ENCODE data around the gene FNDC8. TPM values are rescaled to one million over a fixed set of nuclear protein-coding genes. Genes with fewer than 3 reads are reported as not detected.
"Not testable (repeated sequence)": the region's sequence is repeated elsewhere in the genome, so short reads cannot be mapped to it uniquely, and the experiment has no call there.

FNDC8 gene
- total RNA-seq, 2 experiments from 2014 or later, result not detected

DNA sequence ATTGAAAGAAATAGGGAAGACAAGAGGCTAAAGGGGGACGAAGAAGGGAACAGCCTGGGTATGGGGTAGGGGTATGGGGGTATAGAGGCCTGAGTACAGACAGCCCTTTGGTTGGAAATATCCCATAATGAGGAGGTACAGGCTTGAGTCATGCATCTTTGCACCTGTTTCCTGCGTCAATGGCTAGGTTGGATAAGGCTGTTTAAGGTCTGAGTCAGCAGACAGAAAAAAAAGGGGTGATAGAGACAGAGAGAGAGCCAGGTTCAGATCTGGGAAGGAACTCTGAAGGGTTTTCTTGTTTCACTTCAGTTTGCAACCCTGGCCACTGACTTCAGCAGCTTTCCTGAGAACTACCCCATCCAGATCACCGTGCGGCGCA lies 8.5 kb downstream of the FNDC8 start:
- CTCF ChIA-PET, result no interaction called here
- POLR2A ChIA-PET, result no interaction called here

DNA sequence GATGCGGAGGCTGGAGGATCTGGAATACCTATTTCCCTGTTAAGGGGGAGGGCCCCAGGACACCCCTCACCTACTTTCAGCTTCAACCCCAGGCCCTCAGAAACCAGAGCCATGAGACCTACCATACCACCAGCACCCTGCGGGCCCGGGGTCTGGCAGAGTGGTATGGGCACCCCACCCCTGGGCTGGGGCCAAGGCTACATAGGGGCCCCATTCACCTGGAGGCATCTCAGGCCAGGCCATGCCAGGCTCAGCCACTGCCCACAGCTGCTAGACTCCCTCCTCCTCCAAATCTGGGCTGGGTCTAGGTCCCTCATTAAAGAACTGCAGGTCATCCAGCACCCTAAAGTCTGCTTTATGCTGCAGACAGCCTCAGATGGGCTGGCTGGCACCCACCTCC lies 9.0 kb downstream of the FNDC8 start:
- CTCF ChIA-PET, result interaction anchor here (0.9 kb wide), 1 partner anchor 41 kb away, joined by 3 read pairs; no protein-coding TSS in a partner anchor
- POLR2A ChIA-PET, result no interaction called here

DNA sequence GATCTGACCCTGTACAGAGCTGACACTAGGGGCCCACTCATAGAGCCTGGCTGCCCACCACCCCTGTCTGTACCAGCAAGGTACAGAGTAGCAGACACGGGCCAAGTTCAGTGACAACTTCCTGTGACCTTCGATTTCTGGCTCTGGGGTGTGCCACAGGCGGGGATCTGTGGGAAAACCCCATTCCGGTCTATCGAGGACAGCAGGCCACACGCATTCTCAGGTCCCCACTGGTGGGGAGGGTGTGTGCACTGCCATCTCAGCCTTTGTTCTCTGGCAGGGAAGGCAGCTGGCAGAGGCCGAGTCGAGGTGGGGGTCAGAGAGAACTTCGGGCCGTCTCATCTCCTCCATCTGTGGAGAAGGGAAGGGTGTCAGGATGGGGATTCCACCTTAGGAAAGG lies 10.7 kb downstream of the FNDC8 start:
- ChIA-PET POLR2A (no interaction called here), CTCF (no interaction called here)

DNA sequence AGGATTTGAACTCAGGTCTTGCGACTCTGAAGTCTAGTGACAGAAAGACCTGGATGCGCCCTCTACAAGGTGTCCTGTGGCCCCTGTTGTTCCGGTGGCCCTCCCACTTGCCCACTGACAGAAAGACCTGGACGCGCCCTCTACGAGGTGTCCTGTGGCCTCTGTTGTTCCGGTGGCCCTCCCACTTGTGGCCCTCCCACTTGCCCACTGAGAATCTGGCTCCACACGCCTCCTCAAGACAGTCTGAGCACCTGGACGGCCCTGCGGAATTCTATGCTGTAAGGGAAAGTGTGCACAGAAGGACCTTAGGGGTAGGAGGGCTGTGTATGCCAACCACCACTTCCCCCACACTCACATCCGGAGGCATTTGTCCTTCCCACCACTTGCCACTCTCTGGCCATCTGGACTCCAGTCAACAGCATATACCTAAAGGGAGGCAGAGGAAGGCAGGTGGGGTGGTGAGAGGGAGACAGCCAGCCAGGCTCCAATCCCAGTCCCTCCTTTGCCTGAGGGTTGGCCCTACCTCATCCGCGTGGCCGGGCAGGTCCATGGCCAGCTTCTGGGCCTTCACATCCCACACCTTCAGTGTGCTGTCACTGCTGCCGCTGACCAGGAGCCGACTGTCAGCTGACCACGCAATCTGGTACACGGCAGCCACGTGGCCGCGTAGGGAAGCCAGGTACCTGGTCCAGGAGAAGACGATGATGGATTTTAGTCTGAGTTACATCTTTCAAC lies 11.6 kb downstream of the FNDC8 start:
- ChIA-PET CTCF (interaction anchor here (1.2 kb wide), 1 partner anchor 9 kb away, joined by 3 read pairs; the partner anchor contains the start of gene NLE1), POLR2A (no interaction called here)

DNA sequence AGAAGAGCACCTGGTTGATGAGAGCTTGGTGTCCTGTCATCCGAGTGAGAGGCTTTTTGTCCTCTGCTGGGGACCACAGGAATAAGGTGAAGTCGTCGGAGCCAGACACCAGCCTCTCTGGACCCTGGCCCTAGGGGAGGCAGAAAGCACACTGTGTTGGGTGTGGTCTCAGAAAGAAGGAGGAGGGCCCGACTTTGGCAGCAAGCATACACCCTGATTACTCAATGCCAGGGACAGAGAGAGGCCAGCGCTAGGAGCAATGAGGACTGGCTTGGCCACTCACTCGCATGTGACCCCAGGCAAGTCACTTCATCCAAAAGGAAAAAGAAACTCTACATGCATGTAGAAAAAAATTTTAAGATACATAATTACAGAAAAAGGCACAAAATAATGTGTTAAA lies 13.9 kb downstream of the FNDC8 start:
- ChIA-PET POLR2A (no interaction called here), CTCF (no interaction called here)

DNA sequence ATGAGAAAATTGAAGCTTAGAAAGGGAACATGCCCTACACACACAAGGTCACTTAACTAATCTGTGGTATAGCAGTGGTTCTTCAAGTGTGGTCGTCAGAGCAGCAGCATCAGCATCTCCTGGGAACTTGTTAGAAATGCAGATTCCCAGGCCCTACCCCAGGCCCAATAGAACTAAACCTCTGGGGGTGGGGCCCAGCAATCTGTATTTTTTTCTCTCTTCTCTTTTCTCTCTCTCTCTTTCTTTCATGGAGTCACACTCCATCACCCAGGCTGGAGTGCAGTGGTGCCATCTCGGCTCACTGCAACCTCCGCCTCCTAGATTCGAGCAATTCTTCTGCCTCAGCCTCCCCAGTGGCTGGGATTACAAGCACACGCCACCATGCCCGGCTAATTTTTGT lies 16.8 kb downstream of the FNDC8 start:
- ChIA-PET POLR2A (interaction anchor here (0.5 kb wide), 1 partner anchor 165 kb away, joined by 4 read pairs; no protein-coding TSS in a partner anchor), CTCF (no interaction called here)

DNA sequence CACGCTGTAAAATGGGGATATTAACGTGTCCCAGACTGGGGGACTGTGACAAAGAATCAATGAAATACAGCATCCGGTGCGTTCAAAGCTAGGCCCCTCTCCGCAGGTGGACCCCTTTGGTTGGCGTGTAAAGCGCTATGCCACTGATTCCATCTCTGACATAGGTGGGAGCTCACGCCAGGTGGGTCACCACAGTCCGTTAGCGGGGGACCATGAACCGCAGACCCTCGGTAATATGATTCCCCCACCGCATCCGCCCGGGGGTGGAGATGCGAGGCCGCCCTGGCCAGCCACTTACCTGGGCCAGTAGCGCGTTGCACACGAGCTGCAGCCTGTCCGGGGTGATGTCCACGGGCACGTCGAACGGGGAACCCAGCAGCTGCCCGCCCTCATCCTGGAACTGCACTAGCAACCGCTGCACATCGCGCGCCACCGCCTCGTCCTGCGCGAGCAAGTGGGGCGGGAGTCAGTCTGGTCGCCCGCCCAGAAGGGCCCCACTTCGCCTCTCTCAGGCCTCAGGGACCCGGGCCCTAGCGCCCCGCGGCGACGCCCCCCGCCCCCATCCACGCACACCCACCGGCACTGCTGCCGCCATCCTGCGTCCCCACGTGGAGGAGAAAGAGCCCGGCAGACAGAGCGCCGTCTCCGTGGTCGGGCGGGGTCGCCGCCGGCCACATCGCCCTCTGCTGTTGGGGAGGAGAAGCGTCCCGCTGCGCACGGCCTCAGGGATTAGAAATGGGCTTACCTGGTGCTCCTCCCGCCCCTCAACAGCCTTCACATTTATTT lies 20.5 kb downstream of the FNDC8 start, which contains the start of gene NLE1:
TSS of gene NLE1 (minus strand) at position 623 of the 786 bp plus-strand sequence. CDS start at position 595, 28 bp downstream.
- POLR2A ChIA-PET, result interaction anchor here (0.6 to 1.9 kb wide), 3 partner anchors 71 to 346 kb away, joined by 3 to 6 read pairs (median 4); no protein-coding TSS in a partner anchor
- CTCF ChIA-PET, result interaction anchor here (0.7 to 3.5 kb wide), 8 partner anchors 8 to 433 kb away, joined by 3 to 21 read pairs (median 3); partner anchors contain the start of gene RAD51D

DNA sequence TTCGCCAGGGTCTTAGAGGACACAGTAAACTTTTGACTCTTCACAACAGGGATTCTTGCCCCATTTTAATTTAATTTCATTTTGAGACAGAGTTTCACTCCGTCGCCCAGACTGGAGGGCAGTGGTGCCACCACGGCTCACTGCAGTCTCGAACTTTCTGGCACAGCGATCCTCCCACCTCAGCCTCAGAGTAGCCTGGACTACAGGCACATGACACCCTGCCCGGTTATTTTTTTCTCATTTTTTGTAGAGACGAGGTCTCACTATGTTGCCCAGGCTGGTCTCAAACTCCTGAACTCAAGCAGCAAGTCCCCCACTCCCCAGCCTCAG lies 21.0 kb downstream of the FNDC8 start:
- ChIA-PET CTCF (interaction anchor here (0.8 to 3.5 kb wide), 3 partner anchors 9 to 79 kb away, joined by 3 to 21 read pairs (median 3); partner anchors contain the start of genes RAD51D and RFFL), POLR2A (interaction anchor here (0.6 kb wide), 1 partner anchor 70 kb away, joined by 3 read pairs; no protein-coding TSS in a partner anchor)

DNA sequence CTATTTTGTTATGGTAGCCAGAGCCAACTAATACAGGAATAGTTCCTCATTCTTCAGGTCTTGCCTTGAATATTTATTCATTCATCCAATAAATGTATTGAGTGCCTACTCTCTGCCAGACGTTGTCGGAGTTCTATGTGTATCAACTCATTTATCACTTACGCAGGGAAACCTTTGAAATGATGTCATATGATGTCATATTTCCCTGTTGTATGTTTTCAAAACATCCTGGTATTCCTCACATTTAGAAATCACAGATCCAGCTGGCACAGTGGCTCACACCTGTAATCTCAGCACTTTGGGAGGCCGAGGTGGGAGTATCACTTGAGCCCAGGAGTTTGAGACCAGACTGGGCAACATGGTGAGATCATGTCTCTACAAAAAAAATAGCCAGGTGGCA lies 23.4 kb downstream of the FNDC8 start:
- CTCF ChIA-PET, result no interaction called here
- POLR2A ChIA-PET, result interaction anchor here (0.6 kb wide), 1 partner anchor 165 kb away, joined by 3 read pairs; the partner anchor contains the start of gene LIG3

DNA sequence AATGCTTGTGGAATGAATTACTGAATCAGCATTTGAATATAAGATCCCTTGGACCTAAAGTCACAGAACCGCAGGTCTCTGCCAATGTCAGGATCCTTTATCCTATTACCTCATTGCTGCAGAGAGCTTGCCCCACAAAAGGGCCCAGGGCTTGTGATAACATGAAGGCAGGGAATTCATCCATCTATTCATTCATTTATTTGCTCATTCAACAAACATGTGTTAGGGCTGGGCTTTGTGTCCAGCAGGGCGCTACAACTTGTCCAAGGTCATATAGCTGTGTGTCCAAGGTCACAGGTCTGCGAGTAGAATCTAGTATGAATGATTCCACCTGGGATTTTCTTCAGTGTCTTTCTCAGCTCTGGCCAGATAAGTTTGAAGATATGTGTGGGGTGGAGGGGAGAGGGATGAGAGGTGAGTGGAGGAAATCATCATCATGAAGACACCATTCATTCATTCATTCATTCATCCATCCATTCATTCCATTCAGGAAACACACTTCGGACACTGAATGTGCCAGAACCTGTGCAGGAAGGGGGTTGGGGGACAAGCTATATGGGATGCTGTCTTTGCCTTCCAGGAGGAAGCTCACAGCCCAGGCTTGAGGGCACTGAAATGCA lies 24.9 kb downstream of the FNDC8 start:
- POLR2A ChIA-PET, result no interaction called here

DNA sequence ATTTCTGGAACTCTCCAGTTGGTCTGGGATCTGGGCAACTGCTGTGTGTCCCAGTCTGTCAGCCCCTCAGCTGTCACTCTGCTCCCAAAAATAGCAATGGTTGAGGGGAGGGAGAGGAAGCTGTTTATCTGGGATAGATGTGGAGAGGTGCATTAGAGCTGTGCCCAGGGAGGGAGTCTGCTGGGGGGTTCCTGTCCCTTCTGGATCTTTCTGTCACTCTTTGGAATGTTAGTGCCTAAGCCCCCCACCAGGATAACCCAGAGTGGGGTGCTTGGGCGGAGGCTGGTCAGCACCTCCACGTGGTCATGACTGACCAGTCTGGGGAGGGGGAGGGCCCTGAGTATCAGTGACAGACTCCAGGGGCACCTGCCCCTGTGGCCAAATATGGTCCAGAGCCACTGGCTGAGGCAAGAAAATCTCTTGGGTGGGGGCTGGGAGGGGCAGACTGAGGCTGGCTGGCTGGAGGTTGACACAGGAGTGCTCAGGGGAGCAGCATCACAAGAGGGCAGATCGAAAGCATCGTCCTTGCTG lies 26.0 kb downstream of the FNDC8 start, which contains the start of gene UNC45B:
TSS of gene UNC45B (plus strand) at position 443 of the 531 bp plus-strand sequence. CDS start 447 bp downstream, outside the sequence.
- POLR2A ChIA-PET, result no interaction called here
- CTCF ChIA-PET, result interaction anchor here (1.2 kb wide), 1 partner anchor 390 kb away, joined by 3 read pairs; the partner anchor contains the start of gene SLFN12L

More for the DNA sequence above, 24.9 kb downstream of the FNDC8 start:
- CTCF ChIA-PET, result interaction anchor here (1.2 kb wide), 1 partner anchor 391 kb away, joined by 3 read pairs; the partner anchor contains the start of gene SLFN12L

DNA sequence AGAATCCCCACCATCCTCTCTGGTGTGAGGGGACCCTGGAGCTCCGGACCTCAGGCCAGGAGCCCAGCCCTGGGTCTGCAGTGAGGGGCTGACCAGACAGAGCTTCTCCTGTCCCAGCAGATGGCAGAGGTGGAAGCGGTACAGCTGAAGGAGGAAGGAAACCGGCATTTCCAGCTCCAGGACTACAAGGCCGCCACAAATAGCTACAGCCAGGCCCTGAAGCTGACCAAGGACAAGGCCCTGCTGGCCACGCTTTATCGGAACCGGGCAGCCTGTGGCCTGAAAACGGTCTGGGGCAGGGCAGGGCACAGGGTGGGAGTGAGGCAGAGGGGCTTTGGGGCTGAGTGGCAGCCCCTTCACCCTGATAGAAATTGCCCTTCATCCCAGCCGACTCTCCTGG lies 26.7 kb downstream of the FNDC8 start:
- ChIA-PET POLR2A (no interaction called here), CTCF (no interaction called here)

DNA sequence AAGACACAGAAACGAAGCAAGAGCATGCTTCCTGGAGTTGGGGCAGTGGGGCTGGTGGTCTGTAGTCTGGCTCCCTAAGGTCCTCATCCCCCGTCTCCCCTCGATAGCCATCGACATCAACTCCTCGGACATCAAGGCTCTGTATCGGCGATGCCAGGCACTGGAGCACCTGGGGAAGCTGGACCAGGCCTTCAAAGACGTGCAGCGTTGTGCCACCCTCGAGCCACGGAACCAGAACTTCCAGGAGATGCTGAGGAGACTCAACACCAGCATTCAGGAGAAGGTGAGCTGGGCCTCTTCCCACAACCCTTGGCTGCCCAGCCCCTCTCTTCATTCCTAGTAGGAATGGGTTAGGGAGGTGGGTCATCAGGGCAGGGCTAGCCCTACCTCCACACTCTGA lies 28.5 kb downstream of the FNDC8 start:
- POLR2A ChIA-PET, result no interaction called here
- CTCF ChIA-PET, result no interaction called here

DNA sequence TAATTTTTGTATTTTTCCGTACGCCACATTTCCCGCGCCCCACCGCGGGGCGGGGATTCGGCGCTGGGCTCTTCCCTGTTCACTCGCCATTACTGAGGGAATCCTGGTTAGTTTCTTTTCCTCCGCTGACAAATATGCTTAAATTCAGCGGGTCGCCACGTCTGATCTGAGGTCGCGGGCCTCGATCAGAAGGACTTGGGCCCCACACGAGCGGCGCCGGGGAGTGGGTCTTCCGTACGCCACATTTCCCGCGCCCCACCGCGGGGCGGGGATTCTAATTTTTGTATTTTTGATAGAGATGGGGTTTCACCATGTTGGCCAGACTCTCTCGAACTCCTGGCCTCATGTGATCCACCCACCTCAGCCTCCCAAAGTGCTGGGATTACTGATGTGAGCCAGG lies 29.7 kb downstream of the FNDC8 start:
- POLR2A ChIA-PET, CTCF ChIA-PET: not testable (repeated sequence)

DNA sequence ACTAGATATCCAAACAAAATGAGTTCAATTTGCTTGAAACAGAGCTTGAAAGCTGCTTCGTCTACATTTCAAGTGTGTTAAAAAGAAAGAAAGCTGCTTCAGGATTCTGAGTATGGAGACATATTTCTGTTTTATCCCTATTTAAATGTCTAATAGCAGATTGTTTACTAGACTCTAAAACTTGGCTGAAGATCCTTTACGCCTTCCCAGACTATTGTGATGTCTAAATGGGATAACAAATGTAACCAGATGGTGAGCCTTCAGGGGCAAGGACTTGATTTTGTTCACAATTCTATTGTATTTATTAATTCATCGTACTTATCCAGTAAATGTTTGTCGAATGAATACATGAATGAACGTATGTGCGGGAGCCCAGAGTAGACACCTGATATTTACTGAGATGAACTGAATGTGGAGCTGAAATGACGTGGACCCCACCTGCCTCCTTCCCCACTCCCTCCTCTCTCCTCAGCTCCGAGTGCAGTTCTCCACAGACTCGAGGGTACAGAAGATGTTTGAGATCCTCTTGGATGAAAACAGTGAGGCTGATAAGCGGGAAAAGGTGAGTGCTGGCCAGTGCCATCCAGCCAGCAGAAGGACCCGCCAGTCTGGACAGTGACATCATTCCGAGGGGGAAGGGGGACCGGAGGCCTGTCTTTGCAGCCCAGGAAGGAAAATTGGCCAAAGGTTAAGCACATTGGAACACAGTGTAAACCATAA lies 31.2 kb downstream of the FNDC8 start:
- ChIA-PET POLR2A (no interaction called here), CTCF (interaction anchor here (0.7 kb wide), 1 partner anchor 9 kb away, joined by 4 read pairs; no protein-coding TSS in a partner anchor)

DNA sequence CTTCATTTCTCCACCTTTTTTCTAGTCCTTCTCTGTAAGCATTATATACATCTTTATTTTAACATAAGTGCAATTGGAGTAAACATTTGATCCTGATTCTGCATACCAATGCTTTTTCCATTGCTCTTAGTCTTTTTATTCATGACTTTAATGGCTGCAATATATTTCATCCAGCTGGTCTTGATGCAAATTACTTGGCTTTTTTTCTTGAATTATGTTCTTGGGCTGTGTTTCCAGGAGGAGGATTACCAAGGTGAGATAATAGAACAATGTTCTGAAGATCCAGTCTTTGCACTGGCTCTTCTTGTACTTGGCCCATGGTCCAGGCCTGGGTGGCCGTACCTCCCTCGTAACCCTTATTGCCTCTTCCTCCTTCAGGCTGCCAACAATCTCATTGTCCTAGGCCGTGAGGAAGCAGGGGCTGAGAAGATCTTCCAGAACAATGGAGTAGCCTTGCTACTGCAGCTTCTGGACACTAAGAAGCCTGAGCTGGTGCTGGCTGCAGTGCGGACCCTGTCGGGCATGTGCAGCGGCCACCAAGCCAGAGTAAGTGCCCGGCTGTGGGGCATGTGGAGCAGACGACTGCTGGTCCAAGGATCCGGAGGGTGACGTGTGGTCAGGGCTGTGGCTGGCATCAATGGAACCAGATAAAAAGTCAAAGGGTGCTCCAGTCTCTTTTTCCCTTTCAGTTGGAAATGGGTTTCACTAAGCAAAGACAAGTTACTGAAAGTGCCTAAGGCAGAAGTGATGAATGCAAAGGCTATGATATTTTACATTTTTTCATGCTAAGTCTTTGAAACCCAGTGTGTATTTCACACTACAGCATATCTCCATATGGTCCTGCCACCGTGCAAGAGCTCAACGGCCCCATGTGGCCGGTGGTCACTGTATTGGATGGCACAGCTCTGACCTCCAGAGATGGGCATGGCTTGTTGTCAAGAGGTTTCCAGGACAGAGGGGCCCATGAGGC lies 33.1 kb downstream of the FNDC8 start:
- CTCF ChIA-PET, result no interaction called here

DNA sequence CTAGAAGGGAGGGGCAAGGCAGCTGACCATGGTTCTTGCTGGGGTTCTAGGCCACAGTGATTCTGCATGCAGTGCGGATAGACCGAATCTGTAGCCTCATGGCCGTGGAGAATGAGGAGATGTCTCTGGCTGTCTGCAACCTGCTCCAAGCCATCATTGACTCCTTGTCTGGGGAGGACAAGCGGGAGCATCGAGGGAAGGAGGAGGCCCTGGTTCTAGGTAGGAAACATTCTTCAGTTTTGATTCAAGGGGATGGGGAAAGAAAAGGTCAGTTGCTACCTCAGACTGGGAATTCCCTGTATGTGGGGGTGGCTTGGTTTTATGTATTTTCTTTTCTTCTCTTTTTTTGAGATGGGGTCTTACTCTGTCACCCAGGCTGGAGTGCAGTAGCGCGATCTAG lies 33.8 kb downstream of the FNDC8 start:
- CTCF ChIA-PET, result no interaction called here
- POLR2A ChIA-PET, result no interaction called here

More for the DNA sequence above, 33.1 kb downstream of the FNDC8 start:
- POLR2A ChIA-PET, result no interaction called here

DNA sequence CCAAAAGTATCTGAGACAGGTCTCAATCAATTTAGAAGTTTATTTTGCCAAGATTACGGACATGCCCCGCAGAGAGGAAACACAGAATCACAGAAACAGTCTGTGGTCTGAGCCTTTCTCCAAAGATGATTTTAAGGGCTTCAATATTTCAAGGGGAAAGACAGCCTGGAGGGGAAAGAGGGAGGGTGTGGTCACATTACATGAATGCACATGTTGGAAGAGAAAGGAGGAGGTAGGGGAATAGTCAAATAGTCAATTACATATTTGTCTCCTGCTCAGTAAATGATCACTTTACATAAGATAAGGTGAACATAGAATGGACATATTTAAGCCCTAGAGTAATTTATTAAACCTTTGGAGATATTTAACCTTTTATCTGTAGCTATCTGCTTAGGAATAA lies 38.5 kb downstream of the FNDC8 start:
- POLR2A ChIA-PET, result no interaction called here
- CTCF ChIA-PET, result no interaction called here
